ENCODE results near the gene PDE7B.

The PDE7B gene

GRCh38 chr6:135985471-135985870 is 134.0 kb downstream of the PDE7B start:
- Histone ChIP-seq H2AFZ (ENCODE audit: low read length) (no peak overlapping the region), H3K9ac (ENCODE audit: low read length) (no peak overlapping the region), H3K4me2 (ENCODE audit: low read depth, low read length) (no peak overlapping the region), H3K36me3 (replicated peaks; ENCODE audit: insufficient read depth, low read length) (no peaks in the 10 kb centered on the region), H3K9me2 (replicated peaks; ENCODE audit: insufficient read depth, low read length) (no peaks in the 10 kb centered on the region), H3K9me3 (replicated peaks; ENCODE audit: insufficient read depth, low read length) (no peaks in the 10 kb centered on the region), H3K27ac (ENCODE audit: low read length) (no peak overlapping the region), H3F3A (ENCODE audit: insufficient read depth, low read length) (no peaks in the 10 kb centered on the region), H4K20me1 (ENCODE audit: insufficient read depth, low read length) (no peaks in the 10 kb centered on the region), H3K4me3 (ENCODE audit: low read length) (no peak overlapping the region), H3K4me1 (ENCODE audit: low read length) (no peaks in the 10 kb centered on the region), H3K27me3 (replicated peaks; ENCODE audit: insufficient read depth, low read length) (no peaks in the 10 kb centered on the region), H3K79me2 (ENCODE audit: low read length) (no peaks in the 10 kb centered on the region)
- TF ChIP-seq CTCF (IDR thresholded peaks at IDR 0.05; ENCODE audit: low read length) (no peak), EZH2phosphoT487 (IDR thresholded peaks at IDR 0.05; ENCODE audit: low read length) (no peak), EZH2 (optimal IDR thresholded peaks at IDR 0.05; ENCODE audit: low read depth, low read length) (no peak)
- DNase-seq, result no peak

DNA sequence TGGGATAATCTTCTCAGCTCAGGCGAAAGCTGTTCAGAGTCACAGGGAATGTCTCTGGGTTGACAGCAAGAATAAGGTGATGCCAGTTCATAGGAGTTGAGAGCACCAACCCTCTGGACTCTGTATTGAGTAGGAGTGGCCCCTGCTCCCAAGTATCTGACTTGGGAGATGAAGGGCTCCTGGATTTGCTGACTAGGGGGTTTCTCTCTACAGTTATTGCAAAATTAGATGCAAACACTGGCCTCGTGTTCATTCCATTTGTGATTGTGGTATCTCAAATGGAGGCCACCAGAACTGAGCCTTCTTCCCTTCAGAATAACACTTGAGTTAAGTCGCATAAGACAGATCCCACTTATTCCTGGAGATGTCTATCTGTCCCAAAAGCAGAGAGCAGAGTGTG is 135.7 kb downstream of the PDE7B start:
- DNase-seq, result no peak
- no peak overlapping the region for H3K4me2 ChIP-seq (ENCODE audit: low read depth, low read length)
- TF ChIP-seq EZH2phosphoT487 (IDR thresholded peaks at IDR 0.05; ENCODE audit: low read length) (no peak), CTCF (IDR thresholded peaks at IDR 0.05; ENCODE audit: low read length) (no peak)
- no peaks in the 10 kb centered on the region for H3K9me2 ChIP-seq (replicated peaks; ENCODE audit: insufficient read depth, low read length)
- no peak overlapping the region for H2AFZ ChIP-seq (ENCODE audit: low read length)
- no peaks in the 10 kb centered on the region for H3K27me3 ChIP-seq (replicated peaks; ENCODE audit: insufficient read depth, low read length)
- H3F3A ChIP-seq (ENCODE audit: insufficient read depth, low read length), result no peaks in the 10 kb centered on the region
- no peaks in the 10 kb centered on the region for H3K36me3 ChIP-seq (replicated peaks; ENCODE audit: insufficient read depth, low read length)
- no peak overlapping the region for H3K9ac ChIP-seq (ENCODE audit: low read length)
- no peaks in the 10 kb centered on the region for H3K4me1 ChIP-seq (ENCODE audit: low read length)
- no peak overlapping the region for H3K27ac ChIP-seq (ENCODE audit: low read length)
- H3K9me3 ChIP-seq (replicated peaks; ENCODE audit: insufficient read depth, low read length), result no peaks in the 10 kb centered on the region
- no peaks in the 10 kb centered on the region for H4K20me1 ChIP-seq (ENCODE audit: insufficient read depth, low read length)
- H3K4me3 ChIP-seq (ENCODE audit: low read length), result no peak overlapping the region
- no peaks in the 10 kb centered on the region for H3K79me2 ChIP-seq (ENCODE audit: low read length)

GRCh38 chr6:135990439-135990838 is 138.9 kb downstream of the PDE7B start:
- no peak overlapping the region for H2AFZ ChIP-seq (ENCODE audit: low read length)

More at GRCh38 chr6:135990439-135990838, 138.9 kb downstream of the PDE7B start:
- no peaks in the 10 kb centered on the region for H4K20me1 ChIP-seq (ENCODE audit: insufficient read depth, low read length)
- H3K9me2 ChIP-seq (replicated peaks; ENCODE audit: insufficient read depth, low read length), result no peaks in the 10 kb centered on the region
- H3K4me3 ChIP-seq (ENCODE audit: low read length), result no peak overlapping the region
- no peaks in the 10 kb centered on the region for H3K9me3 ChIP-seq (replicated peaks; ENCODE audit: insufficient read depth, low read length)
- no peak for DNase-seq
- H3F3A ChIP-seq (ENCODE audit: insufficient read depth, low read length), result no peaks in the 10 kb centered on the region
- H3K4me2 ChIP-seq (ENCODE audit: low read depth, low read length), result no peak overlapping the region
- H3K27ac ChIP-seq (ENCODE audit: low read length), result no peak overlapping the region
- no peak for TF ChIP-seq EZH2phosphoT487 (IDR thresholded peaks at IDR 0.05; ENCODE audit: low read length)
- TF ChIP-seq CTCF (IDR thresholded peaks at IDR 0.05; ENCODE audit: low read length), result no peak
- TF ChIP-seq EZH2 (optimal IDR thresholded peaks at IDR 0.05; ENCODE audit: low read depth, low read length), result no peak
- H3K36me3 ChIP-seq (replicated peaks; ENCODE audit: insufficient read depth, low read length), result no peaks in the 10 kb centered on the region
- H3K9ac ChIP-seq (ENCODE audit: low read length), result no peak overlapping the region
- no peaks in the 10 kb centered on the region for H3K27me3 ChIP-seq (replicated peaks; ENCODE audit: insufficient read depth, low read length)
- no peaks in the 10 kb centered on the region for H3K4me1 ChIP-seq (ENCODE audit: low read length)
- H3K79me2 ChIP-seq (ENCODE audit: low read length), result no peaks in the 10 kb centered on the region

Measured in MM.1S (cell line).